Chondrocyte (in vitro differentiated cells): ENCODE results near the gene COL1A1. TPM values are rescaled to one million over a fixed set of nuclear protein-coding genes. Genes with fewer than 3 reads are reported as not detected.

Experiments
- DNase-seq: peaks from one replicate; pipeline ENCODE4 v3.0.0; 2021; ENCODE audit warnings: mixed read lengths, low spot score
- H3K27ac Mint-ChIP-seq: one replicate; pipeline ENCODE4 v1.8.0; 2021; ENCODE audit warnings: mild to moderate bottlenecking, moderate library complexity, mixed read lengths; ENCODE audit not compliant: unreplicated experiment
- H3K27me3 Mint-ChIP-seq: 2 replicates; pipeline ENCODE4 v1.8.0; 2021; ENCODE audit warnings: low read depth, mixed read lengths
- H3K36me3 Mint-ChIP-seq: 2 replicates; pipeline ENCODE4 v1.8.0; 2021; ENCODE audit warnings: low read depth, mixed read lengths
- H3K4me1 Mint-ChIP-seq: 2 replicates; pipeline ENCODE4 v1.8.0; 2021; ENCODE audit warnings: low read depth, mild to moderate bottlenecking, mixed read lengths
- H3K4me3 Mint-ChIP-seq: one replicate; pipeline ENCODE4 v1.8.0; 2021; ENCODE audit warnings: mild to moderate bottlenecking, moderate library complexity, mixed read lengths; ENCODE audit not compliant: unreplicated experiment
- H3K9me3 Mint-ChIP-seq: 2 replicates; pipeline ENCODE4 v1.8.0; 2021; ENCODE audit warnings: low read depth, mixed read lengths
- total RNA-seq: library from RNA; stranded (reverse); gene quantifications from 3 replicates; pipeline ENCODE4 v1.2.1, GENCODE V29; 2021
- TF ChIP-seq, protein P1 (sequence below): fragments of 200-600 bp; sonication (generic); IDR thresholded peaks from 2 replicates; pipeline ENCODE4 v1.5.0; 2021; ENCODE audit warnings: antibody characterized with exemption, mild to moderate bottlenecking, moderate library complexity

The COL1A1 gene
- total RNA-seq, 1 donor from 2014 or later: 35,333 TPM

DNA sequence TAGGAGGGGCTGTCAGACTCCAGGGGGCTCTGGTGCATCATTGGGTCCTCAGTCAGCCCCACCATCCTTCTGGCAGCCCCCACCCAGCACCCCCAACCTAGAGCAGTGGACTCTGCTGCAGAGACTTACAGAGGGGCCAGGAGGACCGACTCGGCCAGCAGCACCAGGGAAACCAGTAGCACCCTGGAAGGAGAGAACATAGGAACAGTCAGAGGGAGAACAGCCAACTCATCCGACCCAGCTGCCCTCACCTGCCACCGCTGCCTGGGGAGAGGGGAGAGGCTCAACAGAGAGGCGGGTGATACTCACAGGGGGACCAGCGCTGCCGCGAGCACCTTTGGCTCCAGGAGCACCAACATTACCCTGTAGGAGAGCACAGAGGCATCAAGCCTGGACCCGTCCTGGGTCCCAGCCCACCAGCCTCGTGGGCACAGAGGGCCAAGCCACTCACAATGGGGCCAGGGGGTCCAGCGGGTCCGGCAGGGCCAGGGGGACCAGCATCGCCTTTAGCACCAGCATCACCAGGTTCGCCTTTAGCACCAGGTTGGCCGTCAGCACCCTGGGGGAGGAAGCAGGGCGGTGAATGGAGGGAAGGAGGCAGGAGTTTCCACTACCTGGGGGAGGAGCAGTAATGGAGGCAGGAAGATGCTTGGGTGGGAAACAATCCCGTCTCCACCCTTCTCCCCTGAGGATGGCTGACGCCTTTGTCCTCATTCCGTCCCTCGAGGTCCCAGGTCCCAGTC is 11.7 kb downstream of the COL1A1 start:
- TF ChIP-seq, protein P1, sequence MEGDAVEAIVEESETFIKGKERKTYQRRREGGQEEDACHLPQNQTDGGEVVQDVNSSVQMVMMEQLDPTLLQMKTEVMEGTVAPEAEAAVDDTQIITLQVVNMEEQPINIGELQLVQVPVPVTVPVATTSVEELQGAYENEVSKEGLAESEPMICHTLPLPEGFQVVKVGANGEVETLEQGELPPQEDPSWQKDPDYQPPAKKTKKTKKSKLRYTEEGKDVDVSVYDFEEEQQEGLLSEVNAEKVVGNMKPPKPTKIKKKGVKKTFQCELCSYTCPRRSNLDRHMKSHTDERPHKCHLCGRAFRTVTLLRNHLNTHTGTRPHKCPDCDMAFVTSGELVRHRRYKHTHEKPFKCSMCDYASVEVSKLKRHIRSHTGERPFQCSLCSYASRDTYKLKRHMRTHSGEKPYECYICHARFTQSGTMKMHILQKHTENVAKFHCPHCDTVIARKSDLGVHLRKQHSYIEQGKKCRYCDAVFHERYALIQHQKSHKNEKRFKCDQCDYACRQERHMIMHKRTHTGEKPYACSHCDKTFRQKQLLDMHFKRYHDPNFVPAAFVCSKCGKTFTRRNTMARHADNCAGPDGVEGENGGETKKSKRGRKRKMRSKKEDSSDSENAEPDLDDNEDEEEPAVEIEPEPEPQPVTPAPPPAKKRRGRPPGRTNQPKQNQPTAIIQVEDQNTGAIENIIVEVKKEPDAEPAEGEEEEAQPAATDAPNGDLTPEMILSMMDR: no peak
- Mint-ChIP-seq H3K4me3 (peak overlapping the region; percentile 99), H3K9me3 (no peaks in the 10 kb centered on the region), H3K36me3 (peaks cover 73% of the 10 kb centered on the region), H3K4me1 (peaks cover 99% of the 10 kb centered on the region), H3K27ac (peak overlapping the region; percentile 99), H3K27me3 (no peaks in the 10 kb centered on the region)
- DNase-seq: no peak

GRCh38 chr17:50188921-50189549 is 12.4 kb downstream of the COL1A1 start:
- no peak for DNase-seq
- TF ChIP-seq, protein P1: no peak
- peak overlapping the region; percentile 99 for H3K4me3 Mint-ChIP-seq
- no peaks in the 10 kb centered on the region for H3K9me3 Mint-ChIP-seq
- no peaks in the 10 kb centered on the region for H3K27me3 Mint-ChIP-seq
- peaks cover 73% of the 10 kb centered on the region for H3K36me3 Mint-ChIP-seq
- peaks cover 99% of the 10 kb centered on the region for H3K4me1 Mint-ChIP-seq
- peak overlapping the region; percentile 99 for H3K27ac Mint-ChIP-seq

- H3K36me3 Mint-ChIP-seq: peaks cover 72% of the 10 kb centered on the region
- H3K27ac Mint-ChIP-seq: peak overlapping the region; percentile 99
- H3K4me1 Mint-ChIP-seq: peaks cover 99% of the 10 kb centered on the region
- no peaks in the 10 kb centered on the region for H3K9me3 Mint-ChIP-seq
- no peak for DNase-seq
- no peaks in the 10 kb centered on the region for H3K27me3 Mint-ChIP-seq
- peak overlapping the region; percentile 99 for H3K4me3 Mint-ChIP-seq
- TF ChIP-seq, protein P1: no peak
Measured at GRCh38 chr17:50188531-50188920, 12.9 kb downstream of the COL1A1 start.

DNA sequence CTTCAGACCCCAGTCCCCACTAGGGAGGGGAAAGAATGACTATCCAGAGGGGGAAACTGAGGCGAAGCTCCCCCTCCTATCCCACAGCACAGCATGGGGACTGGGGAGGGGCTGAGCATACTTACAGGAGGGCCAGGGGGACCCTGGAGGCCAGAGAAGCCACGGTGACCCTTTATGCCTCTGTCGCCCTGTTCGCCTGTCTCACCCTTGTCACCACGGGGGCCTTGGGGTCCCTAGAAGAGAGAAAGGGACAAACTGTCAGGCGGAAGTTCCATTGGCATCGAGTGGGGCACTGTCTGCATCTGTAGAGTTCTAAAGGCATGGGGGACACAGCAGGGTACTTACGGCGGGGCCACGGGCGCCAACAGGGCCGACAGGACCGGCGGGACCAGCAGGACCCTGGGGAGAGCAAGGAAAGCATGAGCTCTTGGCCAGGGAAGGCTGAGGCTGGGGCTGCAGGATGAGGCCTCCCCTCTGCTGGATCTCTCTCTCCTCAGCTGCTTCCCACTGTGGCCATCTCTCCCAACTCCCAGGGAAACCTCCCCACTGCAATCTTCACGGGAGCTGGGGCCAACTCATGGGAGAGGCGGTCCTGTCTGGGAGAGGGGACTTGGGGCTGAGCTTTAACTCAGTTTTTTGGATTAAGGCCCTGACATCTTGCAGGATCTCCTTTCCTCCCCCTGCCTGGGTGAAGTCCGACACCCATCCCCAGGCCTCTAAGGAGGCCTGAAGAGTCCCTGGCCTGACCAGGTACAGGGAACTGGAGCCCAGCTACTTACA is 13.5 kb downstream of the COL1A1 start:
- peak overlapping the region; percentile 99 for H3K4me3 Mint-ChIP-seq
- H3K27ac Mint-ChIP-seq: peak overlapping the region; percentile 99
- H3K36me3 Mint-ChIP-seq: peaks cover 71% of the 10 kb centered on the region
- TF ChIP-seq, protein P1: no peak
- DNase-seq: no peak
- H3K9me3 Mint-ChIP-seq: no peaks in the 10 kb centered on the region
- no peaks in the 10 kb centered on the region for H3K27me3 Mint-ChIP-seq
- peaks cover 98% of the 10 kb centered on the region for H3K4me1 Mint-ChIP-seq

DNA sequence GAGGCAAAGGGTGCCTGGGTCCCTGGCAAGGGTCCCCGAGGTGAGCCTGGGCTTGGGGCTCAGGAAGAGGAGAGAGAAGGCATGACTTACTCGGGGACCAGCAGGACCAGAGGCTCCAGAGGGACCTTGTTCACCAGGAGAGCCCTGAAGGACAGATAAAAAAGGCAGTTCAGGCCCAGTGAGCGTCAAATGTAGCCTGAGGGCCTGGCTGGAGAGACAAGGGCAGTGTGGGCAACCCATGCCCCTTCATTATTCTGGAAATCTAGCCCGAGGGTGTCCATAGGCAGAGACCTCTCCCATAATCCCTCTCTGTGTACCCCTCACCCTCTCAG is 14.1 kb downstream of the COL1A1 start:
- TF ChIP-seq, protein P1: peak; percentile 2
- Mint-ChIP-seq H3K9me3 (no peaks in the 10 kb centered on the region), H3K4me1 (peaks cover 98% of the 10 kb centered on the region), H3K4me3 (peak overlapping the region; percentile 55), H3K36me3 (peaks cover 67% of the 10 kb centered on the region), H3K27me3 (no peaks in the 10 kb centered on the region), H3K27ac (peak overlapping the region; percentile 99)
- no peak for DNase-seq
